Left colon (tissue), 2 donors: ENCODE measurements around the gene PRRC2A. TPM values are rescaled to one million over a fixed set of nuclear protein-coding genes. Genes with fewer than 3 reads are reported as not detected.

Source experiments
- ATAC-seq: fragments of 200-7000 bp; cut with Tn5 transposase; one replicate; pipeline ENCODE4 v1.9.1; 2020; ENCODE audit warnings: mild to moderate bottlenecking, moderate library complexity
- DNase-seq, 2 donors: peaks; one replicate each; pipeline ENCODE4 v3.0.0-alpha.2; 2020
- intact Hi-C, 2 donors: fragments of 100-400 bp; cut with DNase I in 1 of 2; cut with micrococcal nuclease in 1 of 2; formaldehyde crosslinking; loops; one replicate each; pipeline versions ENCODE4 v1.11.2 to v1.14.0; 2022; cut with DNase I, micrococcal nuclease
- total RNA-seq, 2 donors: library from RNA; stranded (reverse); fragmentation: NEBNext Ultra II Directional; extraction: Animal tissue kit (Norgen Biotek cat#: 25700); gene quantifications; one replicate each; pipeline ENCODE4 v1.2.1, GENCODE V29; 2021
- donor health status: DM: no; HTN: no; CAD: no.
- donor health status: DM: yes; HTN: yes; CAD: no.

The PRRC2A gene
- total RNA-seq, 2 donors from 2014 or later, result 92.9 to 110 TPM

DNA sequence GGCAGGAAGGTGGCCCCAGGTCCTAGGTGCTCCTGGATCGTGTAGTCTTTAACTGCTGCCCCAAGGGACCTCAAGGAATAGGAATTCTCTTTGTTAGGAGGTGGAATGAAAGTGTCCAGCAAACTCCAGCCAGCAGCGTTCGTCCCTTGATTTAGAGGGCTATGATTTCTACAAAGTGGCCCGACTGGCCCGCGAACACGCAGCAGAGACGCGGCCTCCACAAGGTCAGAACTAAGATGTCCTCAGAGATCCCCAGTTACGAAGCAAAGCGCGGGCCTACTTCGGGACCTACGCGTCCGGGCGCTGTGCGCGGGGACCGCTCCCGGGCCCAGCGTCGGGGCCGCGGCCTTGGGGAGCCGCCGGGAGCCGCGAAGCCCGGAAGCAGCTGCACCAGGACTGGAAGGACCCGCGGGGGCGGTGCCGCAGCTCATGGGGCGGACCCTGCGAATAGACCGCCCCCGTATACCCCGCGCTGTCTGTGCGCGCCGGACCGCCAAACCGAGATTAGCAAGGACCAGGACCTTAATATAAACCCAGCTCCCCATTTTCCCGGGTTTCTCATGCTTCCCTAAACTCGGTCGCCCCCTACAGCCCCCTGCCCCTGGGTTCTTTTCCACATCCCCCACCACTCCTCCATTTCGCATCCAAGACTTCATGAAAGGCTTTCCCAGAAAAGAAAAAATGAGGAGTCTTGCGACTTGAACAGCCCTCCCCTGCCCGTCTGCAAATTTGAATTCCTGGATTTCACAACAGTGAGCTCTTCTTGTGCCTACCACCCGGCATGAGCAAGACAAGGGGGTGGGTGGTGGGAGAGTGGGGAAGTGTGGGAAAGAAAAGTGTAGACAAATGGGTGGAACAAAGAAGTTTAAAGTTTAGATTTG lies 40.1 kb downstream of the PRRC2A start, which contains the start of gene C6orf47:
Gene C6orf47 (minus strand): TSS at position 398 of the 881 bp plus-strand sequence. CDS start 831 bp downstream, outside the sequence.
- peak; percentile 74 for ATAC-seq
- intact Hi-C loops, result no loop called here
- DNase-seq, result peak; percentile 88 to 92

DNA sequence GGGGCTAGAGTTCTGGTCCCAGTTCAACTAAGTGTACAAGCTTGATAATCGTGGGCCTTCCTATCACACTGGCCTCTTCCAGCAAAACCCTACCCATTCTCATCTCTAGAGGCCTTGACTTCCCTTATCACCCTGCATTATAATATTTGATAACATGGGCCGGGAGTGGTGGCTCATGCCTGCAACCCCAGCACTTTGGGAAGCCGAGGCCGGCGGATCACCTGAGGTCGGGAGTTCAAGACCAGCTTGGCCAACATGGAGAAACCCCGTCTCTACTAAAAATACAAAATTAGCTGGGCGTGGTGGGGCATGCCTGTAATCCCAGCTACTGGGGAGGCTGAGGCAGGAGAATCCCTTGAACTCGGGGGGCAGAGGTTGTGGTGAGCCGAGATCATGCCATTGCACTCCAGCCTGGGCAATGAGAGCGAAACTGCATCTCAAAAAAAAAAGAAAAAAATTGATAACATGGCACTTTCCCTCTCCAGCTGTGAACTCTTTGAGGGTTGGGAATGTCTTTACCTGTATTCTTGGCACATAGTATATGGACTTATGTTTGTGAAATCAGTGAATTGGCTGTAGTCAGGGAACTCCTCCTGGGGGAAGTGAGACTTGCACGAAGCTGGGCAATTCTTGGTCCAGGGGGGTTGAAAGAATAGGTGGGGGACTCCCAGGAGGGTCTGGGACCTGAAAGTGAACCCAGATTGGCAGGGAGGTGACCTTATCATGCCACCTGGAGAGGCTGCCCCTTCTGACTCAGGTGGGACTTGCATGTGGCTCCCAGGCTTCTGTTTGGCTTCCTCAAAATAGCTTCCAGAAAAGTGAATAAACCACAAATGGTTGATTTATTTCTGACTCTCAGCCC lies 41.0 kb downstream of the PRRC2A start:
- DNase-seq (no peak), ATAC-seq (no peak)
- intact Hi-C loops, result no loop called here

DNA sequence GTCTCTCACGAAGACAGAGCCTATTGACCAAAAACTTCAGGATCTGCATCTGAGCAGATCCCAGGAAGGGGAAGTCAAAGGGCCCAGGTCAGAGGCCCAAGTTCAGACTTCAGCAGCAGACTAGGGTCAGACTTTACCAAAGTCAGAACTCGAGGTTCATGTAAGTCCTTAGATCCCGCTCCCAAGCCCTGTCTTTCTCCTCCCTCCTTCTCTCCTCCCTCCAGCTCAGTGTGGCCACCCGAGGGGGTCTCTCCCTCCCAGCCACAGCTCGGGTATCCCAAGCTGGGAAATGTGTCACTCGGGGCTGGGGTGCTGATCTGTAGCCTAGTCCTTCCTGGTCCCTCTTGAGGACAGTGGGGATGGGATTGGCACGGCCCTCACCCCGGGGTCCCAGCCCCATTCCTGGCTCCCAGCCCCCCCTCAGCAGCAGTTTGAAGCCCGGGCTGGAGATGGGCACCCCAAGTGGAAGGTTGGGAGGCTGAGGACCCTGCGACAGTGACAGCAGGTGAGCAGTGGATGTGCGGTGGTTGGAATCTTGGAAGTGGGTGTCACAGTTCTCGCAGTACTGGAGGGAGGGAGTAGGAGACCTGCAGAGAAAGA lies 41.7 kb downstream of the PRRC2A start:
- ATAC-seq (no peak), DNase-seq (no peak)
- intact Hi-C loops, result no loop called here

DNA sequence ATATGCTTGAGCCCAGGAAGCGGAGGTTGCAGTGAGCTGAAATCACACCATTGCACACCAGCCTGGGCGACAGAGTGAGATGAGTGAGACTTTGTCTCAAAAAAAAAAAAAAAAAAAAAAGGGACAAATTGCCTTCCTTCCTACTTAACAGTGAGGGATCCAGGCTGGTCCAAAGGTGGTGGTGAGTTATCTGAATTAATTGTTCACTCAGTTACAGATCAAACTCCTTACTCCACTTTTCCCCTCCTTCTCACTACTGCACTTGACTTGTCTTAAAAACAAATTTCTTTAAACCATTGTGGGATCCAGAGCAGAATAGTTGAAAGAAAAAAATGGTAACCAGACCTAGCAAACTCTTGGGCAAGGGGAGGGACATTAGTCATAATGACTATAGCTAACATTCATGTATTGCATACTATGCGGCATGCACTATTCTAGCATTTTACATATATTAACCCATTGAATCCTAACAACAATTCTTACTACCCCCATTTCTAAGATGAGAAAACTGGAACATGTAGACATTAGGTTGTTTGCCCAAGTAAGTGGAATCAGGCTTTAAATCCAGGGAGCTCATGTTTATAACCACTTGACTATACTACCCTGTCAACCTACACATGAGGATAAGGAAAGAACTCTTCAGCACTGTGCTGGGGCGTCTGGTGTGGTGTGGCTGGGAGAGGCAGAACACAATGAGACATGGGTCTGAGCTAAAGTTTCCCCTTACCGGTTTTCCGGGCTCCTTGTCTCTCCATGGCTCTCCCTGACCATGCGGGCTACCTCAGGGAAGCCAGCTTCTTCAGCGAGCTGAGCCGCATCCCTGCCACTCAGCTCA lies 42.8 kb downstream of the PRRC2A start:
- intact Hi-C loops, result no loop called here
- no peak for ATAC-seq
- DNase-seq, result no peak

DNA sequence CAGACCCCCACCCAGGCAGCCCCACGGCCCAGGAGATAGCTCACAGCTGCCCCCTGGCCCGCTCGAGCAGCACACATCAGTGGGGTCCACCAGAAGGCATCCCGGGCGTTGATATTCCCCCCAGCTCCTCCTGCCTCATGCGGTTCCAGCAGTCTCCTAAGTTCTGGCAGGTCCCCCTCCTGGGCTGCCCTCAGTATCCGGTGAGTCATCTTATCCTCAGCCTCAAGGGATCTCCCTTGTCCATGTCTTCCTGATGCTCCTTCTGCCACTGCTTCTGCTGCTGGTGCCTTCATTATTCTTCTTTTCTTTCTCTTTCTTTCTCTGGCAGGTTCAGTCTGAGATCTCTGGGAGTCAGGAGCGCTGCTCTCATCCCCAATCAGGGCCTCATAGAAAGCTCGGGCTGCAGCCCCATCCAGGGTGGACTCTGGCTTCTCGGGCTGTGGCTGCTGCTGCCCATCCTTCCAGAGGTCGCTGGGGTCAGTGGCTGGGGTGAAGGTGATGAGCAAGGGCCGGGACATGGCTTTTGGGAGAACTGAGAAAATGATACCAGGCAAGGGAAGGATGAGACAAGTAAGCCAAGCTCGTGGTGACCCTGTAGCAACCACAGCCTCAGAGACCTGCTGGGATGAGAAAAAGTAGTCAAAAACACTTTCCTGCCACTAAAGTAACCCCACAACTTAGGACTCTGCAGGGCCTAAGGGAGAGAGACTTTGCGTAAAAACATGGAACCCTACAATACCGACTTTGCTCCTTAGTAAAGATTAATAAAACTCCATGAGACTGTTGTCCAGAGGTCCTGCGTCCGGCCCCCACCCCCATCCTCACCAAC lies 43.7 kb downstream of the PRRC2A start:
- DNase-seq (peak in 1 of 2 donors; percentile 41), ATAC-seq (no peak)
- intact Hi-C loops, result no loop called here

DNA sequence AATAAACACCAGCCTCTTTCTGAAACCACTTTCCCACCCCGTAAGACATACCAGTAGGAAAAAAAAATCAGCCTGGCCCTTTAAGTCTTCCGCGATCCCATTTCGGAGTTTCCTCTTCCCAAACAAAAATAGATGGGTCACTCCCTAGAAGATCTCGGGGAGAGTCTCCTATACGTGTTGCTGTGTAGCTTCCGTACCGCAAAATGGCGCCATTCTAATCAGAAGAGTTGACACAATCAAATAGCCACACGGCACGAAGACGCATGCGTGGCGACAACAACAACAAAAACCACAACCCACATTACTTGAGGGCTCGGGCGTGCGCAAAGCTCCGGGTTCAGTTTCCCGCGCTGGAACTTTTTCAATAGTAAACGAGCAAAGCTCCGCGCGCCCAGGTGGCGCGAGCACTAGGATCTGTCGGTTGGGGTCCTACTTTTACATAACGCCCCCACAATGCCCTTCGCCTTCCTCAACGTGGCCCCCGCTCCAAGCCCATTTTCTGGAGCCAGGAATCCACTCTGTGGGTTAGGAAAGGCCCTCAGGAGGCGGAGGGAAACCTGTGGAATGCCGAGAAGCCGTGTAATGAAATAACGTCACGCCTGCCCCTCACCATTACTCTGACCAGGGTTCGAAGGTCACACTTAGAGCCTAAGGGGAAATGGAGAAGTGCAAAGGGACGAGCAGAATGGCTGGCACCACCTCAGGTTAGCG lies 44.4 kb downstream of the PRRC2A start, which contains the start of gene GPANK1:
Gene GPANK1 (minus strand): TSS at position 208 of the 711 bp plus-strand sequence. CDS start 519 bp downstream, outside the sequence.
- DNase-seq (peak; percentile 93), ATAC-seq (peak; percentile 65)
- intact Hi-C loops, result no loop called here

DNA sequence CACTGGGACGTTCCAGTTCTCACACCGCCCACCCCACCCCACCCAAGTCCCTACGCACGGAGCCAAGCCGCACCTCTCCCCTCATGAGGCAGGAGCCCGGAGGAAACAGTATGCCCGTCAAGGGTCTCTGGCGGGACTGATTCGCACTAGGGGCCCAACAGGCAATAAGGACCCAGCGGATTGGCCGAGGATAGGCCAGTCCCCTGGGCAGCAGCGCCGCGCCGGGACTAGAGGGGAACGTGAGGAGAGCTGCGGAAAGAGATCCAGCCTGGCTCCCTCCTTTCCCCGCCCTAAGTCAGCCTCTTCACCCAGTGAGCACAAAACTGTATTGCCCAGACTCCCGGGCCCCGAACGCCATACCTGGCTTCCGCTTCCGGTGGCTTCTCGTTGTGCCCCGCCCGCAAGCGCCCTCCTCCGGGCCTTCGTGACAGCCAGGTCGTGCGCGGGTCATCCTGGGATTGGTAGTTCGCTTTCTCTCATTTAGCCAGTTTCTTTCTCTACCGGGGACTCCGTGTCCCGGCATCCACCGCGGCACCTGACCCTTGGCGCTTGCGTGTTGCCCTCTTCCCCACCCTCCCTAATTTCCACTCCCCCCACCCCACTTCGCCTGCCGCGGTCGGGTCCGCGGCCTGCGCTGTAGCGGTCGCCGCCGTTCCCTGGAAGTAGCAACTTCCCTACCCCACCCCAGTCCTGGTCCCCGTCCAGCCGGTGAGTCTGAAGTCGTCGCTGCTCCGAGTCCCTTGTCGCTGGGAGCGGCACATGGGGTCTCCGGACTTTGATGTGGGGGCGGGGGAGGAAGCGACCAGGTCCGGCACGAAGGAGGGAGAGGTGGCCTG lies 45.2 kb downstream of the PRRC2A start, which contains the start of gene CSNK2B:
Gene CSNK2B (plus strand): TSS at position 580 of the 836 bp plus-strand sequence. CDS start 752 bp downstream, outside the sequence.
- ATAC-seq, result peak; percentile 85
- peak; percentile 99 for DNase-seq
- intact Hi-C loops, result no loop called here

DNA sequence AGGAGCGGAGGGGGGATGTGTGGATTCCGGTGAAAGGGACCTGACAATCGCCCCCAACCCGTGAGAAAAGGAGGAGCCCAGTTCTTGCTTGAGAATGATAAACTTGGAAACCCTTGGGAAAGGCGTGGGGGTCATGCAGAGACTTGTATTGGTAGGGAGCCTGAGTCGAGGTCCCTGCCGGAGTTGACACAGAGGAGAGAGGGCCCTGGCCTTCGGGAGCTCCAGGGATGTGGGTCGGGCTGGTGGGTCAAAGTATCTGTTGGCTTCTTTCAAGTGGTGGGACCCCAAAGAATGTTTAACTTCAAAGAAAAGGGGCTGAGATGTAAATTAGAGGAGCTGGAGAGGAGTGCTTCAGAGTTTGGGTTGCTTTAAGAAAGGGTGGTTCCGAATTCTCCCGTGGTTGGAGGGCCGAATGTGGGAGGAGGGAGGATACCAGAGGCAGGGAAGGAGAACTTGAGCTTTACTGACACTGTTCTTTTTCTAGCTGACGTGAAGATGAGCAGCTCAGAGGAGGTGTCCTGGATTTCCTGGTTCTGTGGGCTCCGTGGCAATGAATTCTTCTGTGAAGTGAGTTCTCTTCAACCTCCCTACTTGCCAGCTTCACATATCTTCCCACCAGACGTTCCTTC lies 45.9 kb downstream of the PRRC2A start:
- DNase-seq, result no peak
- intact Hi-C loops, result no loop called here
- ATAC-seq, result no peak

DNA sequence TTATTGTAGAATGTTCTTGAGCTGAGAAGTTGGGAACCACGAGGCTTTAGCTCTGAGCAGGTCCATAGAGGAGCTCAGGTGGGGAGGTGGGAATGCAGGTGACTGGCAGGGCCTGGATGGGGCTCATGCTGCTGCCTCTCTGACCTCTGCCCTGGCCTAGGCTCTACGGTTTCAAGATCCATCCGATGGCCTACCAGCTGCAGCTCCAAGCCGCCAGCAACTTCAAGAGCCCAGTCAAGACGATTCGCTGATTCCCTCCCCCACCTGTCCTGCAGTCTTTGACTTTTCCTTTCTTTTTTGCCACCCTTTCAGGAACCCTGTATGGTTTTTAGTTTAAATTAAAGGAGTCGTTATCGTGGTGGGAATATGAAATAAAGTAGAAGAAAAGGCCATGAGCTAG lies 49.2 kb downstream of the PRRC2A start, which contains the start of gene LY6G5B:
Gene LY6G5B (plus strand): TSS at position 301 of the 400 bp plus-strand sequence. CDS start 975 bp downstream, outside the sequence.
- intact Hi-C loops, result no loop called here
- ATAC-seq (no peak), DNase-seq (no peak)

DNA sequence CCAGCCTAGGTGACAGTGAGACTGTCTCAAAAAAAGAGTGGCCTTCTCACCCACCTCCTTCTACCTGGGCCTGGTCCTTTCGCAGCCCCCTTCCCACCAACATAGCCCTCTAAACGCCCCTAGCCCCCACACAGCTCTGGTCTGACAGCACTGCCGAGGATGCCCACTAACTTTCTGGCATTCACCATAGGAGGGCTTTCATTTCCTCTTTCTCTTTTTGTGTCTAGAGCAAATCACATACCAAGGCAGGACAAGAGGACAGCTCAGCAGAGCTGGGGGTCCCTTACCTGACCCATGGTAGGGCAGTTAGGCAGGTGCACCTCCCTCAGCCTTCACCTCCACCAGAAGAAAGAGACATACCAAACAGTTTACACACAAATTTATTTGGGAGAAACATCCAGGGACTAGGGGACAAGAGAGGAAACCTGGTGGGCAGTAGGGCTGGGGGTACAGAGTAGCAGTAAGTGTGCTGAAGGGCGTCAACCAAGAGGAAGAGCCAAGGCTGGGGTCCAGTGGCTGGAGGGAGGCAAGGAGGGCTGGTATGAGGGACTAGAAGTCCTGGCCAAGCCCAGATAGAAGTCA lies 55.9 kb downstream of the PRRC2A start:
- intact Hi-C loops, result no loop called here
- DNase-seq (no peak), ATAC-seq (no peak)

DNA sequence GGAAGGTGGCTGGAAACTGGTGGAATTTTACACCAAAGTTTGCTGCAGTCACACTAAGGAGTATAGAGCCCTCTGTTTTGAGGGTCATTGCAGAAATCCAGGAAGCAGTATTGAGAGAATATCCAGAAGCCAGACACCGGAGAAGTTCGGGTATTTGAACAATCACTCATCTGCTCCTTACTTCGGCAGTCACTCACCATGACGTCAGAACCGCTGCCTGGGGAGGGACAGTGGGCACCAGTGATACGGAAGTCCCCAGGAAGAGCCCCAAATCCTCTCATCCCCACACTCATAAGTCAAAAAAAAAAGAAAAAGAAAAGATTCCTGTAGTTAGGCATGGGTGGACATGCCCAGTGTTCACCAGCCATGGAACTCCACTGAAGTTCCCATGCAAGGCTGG lies 56.4 kb downstream of the PRRC2A start:
- DNase-seq, result no peak
- intact Hi-C loops, result no loop called here
- ATAC-seq, result no peak

DNA sequence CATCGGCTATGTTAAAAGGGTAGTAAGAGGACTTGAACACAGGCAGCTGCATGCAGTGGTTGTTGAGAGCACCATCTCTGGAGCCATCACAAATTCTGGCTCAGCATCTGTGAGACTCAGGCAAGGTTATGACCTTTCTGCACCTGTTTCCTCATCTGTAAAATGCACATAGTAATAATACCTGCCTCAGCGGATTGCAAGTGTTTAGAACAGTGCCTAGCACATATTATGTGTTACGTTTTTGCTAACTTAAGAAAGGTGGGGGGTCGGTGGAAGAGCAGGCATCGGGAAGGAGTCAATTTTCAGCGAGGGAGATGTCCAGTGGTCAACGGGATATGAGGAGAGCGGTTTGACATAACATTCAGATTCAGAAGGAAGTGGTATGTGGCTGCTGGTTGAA lies 57.4 kb downstream of the PRRC2A start:
- DNase-seq, result no peak
- intact Hi-C loops, result no loop called here
- ATAC-seq, result no peak

DNA sequence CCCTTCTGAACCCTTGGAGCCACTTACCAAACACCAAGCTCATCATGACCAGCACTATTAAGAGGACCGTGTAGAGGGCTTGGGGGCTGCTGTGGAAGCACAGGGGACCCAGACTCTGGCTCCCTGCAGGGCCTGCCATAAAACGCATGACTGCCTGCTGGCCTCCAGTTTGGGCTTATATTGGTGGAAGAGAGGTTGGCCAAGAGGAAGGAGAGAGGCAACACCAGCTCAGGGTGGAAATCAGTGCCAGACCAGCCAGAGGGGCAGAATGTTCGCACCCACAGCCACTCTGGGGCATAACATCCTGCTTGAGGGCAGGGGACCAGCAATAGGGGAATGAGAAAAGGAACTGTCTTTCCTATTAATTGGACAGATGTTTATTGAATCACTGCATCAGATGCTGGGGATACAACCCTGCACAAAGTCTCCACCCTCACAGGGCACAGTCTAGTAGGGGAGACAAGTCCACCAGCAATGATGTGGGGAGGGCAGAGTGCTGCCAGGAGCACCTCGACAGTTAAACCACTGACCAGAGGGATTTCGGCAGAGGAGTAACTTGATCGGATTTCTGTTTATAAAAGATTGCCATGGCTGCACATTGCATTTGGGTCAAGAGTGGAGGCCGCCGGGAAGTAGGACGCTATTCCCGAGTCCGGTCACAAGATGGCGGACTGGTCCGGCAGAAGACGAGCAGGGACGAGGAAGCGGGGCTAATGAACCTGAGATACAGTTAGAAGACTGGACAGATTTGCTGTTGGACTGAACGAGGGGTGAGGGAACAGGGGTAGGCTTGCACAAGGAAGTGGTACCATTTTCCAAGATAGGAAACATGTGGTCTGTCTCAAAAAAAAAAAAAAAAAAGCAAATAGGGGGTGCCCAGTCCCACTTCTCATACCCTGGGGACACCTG lies 60.0 kb downstream of the PRRC2A start, which contains the start of gene LY6G5C:
Gene LY6G5C (minus strand): TSS at position 842 of the 909 bp plus-strand sequence. CDS start 694 bp downstream, at position 148.
- intact Hi-C loops, result loop anchor here in 1 of 2 donors (5.0 kb wide), 1 partner anchor 87 kb away; no protein-coding TSS in a partner anchor
- DNase-seq (peak; percentile 85 to 86), ATAC-seq (peak; percentile 78)
